Measurements from ENCODE around the gene ZNF280C. TPM values are rescaled to one million over a fixed set of nuclear protein-coding genes. Genes with fewer than 3 reads are reported as not detected.
"Not testable (repeated sequence)": the region's sequence is repeated elsewhere in the genome, so short reads cannot be mapped to it uniquely, and the experiment has no call there.

ZNF280C gene
- total and polyA plus RNA-seq, 4 donors = 0.50 to 2.3 (median 1.00) TPM

- TF ChIP-seq, protein P1, sequence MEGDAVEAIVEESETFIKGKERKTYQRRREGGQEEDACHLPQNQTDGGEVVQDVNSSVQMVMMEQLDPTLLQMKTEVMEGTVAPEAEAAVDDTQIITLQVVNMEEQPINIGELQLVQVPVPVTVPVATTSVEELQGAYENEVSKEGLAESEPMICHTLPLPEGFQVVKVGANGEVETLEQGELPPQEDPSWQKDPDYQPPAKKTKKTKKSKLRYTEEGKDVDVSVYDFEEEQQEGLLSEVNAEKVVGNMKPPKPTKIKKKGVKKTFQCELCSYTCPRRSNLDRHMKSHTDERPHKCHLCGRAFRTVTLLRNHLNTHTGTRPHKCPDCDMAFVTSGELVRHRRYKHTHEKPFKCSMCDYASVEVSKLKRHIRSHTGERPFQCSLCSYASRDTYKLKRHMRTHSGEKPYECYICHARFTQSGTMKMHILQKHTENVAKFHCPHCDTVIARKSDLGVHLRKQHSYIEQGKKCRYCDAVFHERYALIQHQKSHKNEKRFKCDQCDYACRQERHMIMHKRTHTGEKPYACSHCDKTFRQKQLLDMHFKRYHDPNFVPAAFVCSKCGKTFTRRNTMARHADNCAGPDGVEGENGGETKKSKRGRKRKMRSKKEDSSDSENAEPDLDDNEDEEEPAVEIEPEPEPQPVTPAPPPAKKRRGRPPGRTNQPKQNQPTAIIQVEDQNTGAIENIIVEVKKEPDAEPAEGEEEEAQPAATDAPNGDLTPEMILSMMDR (IDR thresholded peaks at IDR 0.05; ENCODE audit: low read depth, low read length, missing input control) = no peak
- TF ChIP-seq JUND (IDR thresholded peaks at IDR 0.05) = no peak
Measured at GRCh38 chrX:130251671-130252070, 17.0 kb downstream of the ZNF280C start (continued).

DNA sequence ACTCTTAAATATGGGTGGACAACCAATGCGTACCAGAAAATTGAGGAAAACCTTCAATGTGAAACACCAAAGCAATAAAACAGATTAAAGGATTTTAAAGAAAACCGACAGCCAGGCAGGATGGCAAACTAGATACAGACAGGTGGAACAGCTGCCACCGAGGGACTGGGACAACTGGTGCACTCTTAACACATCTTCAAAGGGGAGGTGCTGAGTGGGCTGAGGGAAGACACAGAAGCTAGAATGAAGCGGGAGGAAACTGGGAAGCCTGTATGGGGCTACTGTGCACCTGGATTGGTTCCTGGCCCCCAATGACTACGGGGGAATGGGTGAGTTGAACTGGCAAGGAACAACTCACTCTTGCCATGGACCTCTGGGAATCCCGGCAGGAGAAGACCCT lies 20.7 kb downstream of the ZNF280C start:
- no peak overlapping the region for H3K4me3 ChIP-seq (ENCODE audit: low read depth in 1 of 3, low read length in 3 of 3)
- peaks cover 0 to under 1% (median 0%) of the 10 kb centered on the region in 4 donors for H3K36me3 ChIP-seq (ENCODE audit: control insufficient read depth in 4 of 4, insufficient read depth in 3 of 4, low read depth in 1 of 4, low read length in 3 of 4)
- no peak overlapping the region for H3K9ac ChIP-seq (ENCODE audit: low read depth in 1 of 2, low read length in 2 of 2)
- no peak for DNase-seq (ENCODE audit: low spot score)
- no peaks in the 10 kb centered on the region for H3K9me3 ChIP-seq (ENCODE audit: control insufficient read depth in 4 of 4, low read length in 3 of 4)
- no peaks in the 10 kb centered on the region for H3K27me3 ChIP-seq (ENCODE audit: control insufficient read depth in 4 of 4, insufficient read depth in 4 of 4, low read length in 3 of 4)
- 98% methylated on average over 6 of the region's 6 CpGs for WGBS
- TF ChIP-seq, protein P2, sequence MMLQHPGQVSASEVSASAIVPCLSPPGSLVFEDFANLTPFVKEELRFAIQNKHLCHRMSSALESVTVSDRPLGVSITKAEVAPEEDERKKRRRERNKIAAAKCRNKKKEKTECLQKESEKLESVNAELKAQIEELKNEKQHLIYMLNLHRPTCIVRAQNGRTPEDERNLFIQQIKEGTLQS (IDR thresholded peaks at IDR 0.05) = no peak
- TF ChIP-seq RAD21 (IDR thresholded peaks at IDR 0.05) (no peak), HNF4A (conservative IDR thresholded peaks at IDR 0.05) (no peak), TAF1 (conservative IDR thresholded peaks at IDR 0.05) (no peak), HNF4G (IDR thresholded peaks at IDR 0.05) (no peak), FOXA1 (IDR thresholded peaks at IDR 0.05) (no peak), FOXA2 (IDR thresholded peaks at IDR 0.05) (no peak), JUND (IDR thresholded peaks at IDR 0.05) (no peak)
- no peak overlapping the region for H3K27ac ChIP-seq (ENCODE audit: low read depth in 1 of 2, low read length in 2 of 2)
- H3K4me1 ChIP-seq (ENCODE audit: control insufficient read depth in 4 of 4, insufficient read depth in 4 of 4, low read length in 3 of 4) = no peaks in the 10 kb centered on the region

- TF ChIP-seq YY1 (IDR thresholded peaks at IDR 0.05) (no peak), JUND (IDR thresholded peaks at IDR 0.05) (no peak), EGR1 (IDR thresholded peaks at IDR 0.05; ENCODE audit: low read depth in 2 of 2) (no peak), RAD21 (IDR thresholded peaks at IDR 0.05) (no peak), FOXA1 (IDR thresholded peaks at IDR 0.05) (no peak), NR2F2 (IDR thresholded peaks at IDR 0.05) (no peak), MAX (IDR thresholded peaks at IDR 0.05) (no peak), HNF4A (conservative IDR thresholded peaks at IDR 0.05) (no peak)
- TF ChIP-seq, protein P2 (IDR thresholded peaks at IDR 0.05) = no peak
- no peak overlapping the region for H3K27ac ChIP-seq (ENCODE audit: low read depth in 1 of 2, low read length in 2 of 2)
- peaks cover 0 to 2% (median 0%) of the 10 kb centered on the region in 4 donors for H3K36me3 ChIP-seq (ENCODE audit: control insufficient read depth in 4 of 4, insufficient read depth in 3 of 4, low read depth in 1 of 4, low read length in 3 of 4)
- H3K9ac ChIP-seq (ENCODE audit: low read depth in 1 of 2, low read length in 2 of 2) = no peak overlapping the region
- H3K4me1 ChIP-seq (ENCODE audit: control insufficient read depth in 4 of 4, insufficient read depth in 4 of 4, low read length in 3 of 4) = no peaks in the 10 kb centered on the region
- DNase-seq (ENCODE audit: low spot score) = no peak
- WGBS = 99% methylated on average over 2 of the region's 2 CpGs
- H3K27me3 ChIP-seq (ENCODE audit: control insufficient read depth in 4 of 4, insufficient read depth in 4 of 4, low read length in 3 of 4) = no peaks in the 10 kb centered on the region
- H3K9me3 ChIP-seq (ENCODE audit: control insufficient read depth in 4 of 4, low read length in 3 of 4) = no peaks in the 10 kb centered on the region
- no peak overlapping the region for H3K4me3 ChIP-seq (ENCODE audit: low read depth in 1 of 3, low read length in 3 of 3)
Measured at GRCh38 chrX:130246084-130246483, 22.6 kb downstream of the ZNF280C start.

- Histone ChIP-seq H3K4me3 (ENCODE audit: low read depth in 1 of 3, low read length in 3 of 3) (no peak overlapping the region), H3K9ac (ENCODE audit: low read depth in 1 of 2, low read length in 2 of 2) (no peak overlapping the region), H3K27ac (ENCODE audit: low read depth in 1 of 2, low read length in 2 of 2) (no peak overlapping the region), H3K36me3 (ENCODE audit: control insufficient read depth in 4 of 4, insufficient read depth in 3 of 4, low read depth in 1 of 4, low read length in 3 of 4) (peaks cover 0 to 2% (median 0%) of the 10 kb centered on the region in 4 donors), H3K9me3 (ENCODE audit: control insufficient read depth in 4 of 4, low read length in 3 of 4) (no peaks in the 10 kb centered on the region), H3K4me1 (ENCODE audit: control insufficient read depth in 4 of 4, insufficient read depth in 4 of 4, low read length in 3 of 4) (no peaks in the 10 kb centered on the region), H3K27me3 (ENCODE audit: control insufficient read depth in 4 of 4, insufficient read depth in 4 of 4, low read length in 3 of 4) (no peaks in the 10 kb centered on the region)
- TF ChIP-seq RXRA (IDR thresholded peaks at IDR 0.05) = no peak
- no peak for TF ChIP-seq MAX (IDR thresholded peaks at IDR 0.05)
- DNase-seq (ENCODE audit: low spot score) = no peak
Measured at GRCh38 chrX:130245441-130245840, 23.3 kb downstream of the ZNF280C start.

DNA sequence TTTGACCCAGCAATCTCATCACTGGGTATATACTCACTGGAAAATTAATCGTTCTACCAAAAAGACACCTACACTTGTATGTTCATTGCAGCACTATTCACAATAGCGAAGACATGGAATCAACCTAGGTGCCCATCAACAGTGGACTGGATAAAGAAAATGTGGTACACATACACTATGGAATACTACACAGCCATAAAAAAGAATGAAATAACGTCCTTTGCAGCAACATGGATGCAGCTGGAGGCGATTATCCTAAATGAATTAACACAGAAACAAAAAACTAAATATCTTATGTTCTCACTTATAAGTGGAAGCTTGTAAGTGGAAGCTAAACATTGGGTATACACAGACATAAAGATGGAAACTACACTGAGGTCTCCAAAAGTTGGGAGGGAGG lies 37.5 kb downstream of the ZNF280C start:
- H3K27ac ChIP-seq (ENCODE audit: low read depth in 1 of 2, low read length in 2 of 2); H3K36me3 ChIP-seq (ENCODE audit: control insufficient read depth in 4 of 4, insufficient read depth in 3 of 4, low read depth in 1 of 4, low read length in 3 of 4); H3K9ac ChIP-seq (ENCODE audit: low read depth in 1 of 2, low read length in 2 of 2); H3K27me3 ChIP-seq (ENCODE audit: control insufficient read depth in 4 of 4, insufficient read depth in 4 of 4, low read length in 3 of 4); DNase-seq (ENCODE audit: low spot score); H3K9me3 ChIP-seq (ENCODE audit: control insufficient read depth in 4 of 4, low read length in 3 of 4); H3K4me1 ChIP-seq (ENCODE audit: control insufficient read depth in 4 of 4, insufficient read depth in 4 of 4, low read length in 3 of 4); H3K4me3 ChIP-seq (ENCODE audit: low read depth in 1 of 3, low read length in 3 of 3): not testable (repeated sequence)
- 95% methylated on average over 4 of the region's 4 CpGs for WGBS

Measured in liver (tissue), 9 donors.